ENCODE data around the gene IDH3B.
A peak's percentile ranks its signal among the peaks of the same experiment; 100 is the strongest.
"Not testable (repeated sequence)": the region's sequence is repeated elsewhere in the genome, so short reads cannot be mapped to it uniquely, and the experiment has no call there.

The IDH3B gene

GRCh38 chr20:2694519-2694918 lies 30.5 kb upstream of the IDH3B start:
- DNase-seq (ENCODE audit: low spot score): no peak

DNA sequence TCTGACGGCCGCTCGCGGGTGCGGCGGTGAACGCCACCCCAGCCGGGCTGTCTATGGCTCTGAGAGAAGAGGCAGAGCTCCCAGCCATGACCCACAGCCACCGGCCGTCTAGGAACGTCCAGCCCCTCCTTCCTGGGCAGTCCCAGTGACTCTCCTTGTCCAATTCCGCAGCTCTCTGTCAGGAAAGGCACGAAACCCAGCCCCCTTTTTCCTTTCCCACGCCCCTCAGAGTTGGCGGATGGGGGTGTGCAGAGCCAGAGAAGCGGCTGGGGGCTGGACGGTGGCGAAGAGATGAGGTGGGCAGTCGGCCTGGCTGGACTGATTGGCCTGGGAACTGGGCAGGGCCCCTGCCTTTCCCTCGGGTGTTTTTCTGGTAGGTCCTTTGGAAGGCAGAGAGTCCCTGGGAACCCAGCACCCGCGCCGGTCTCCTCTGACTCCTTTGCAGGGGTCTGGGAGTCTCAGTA lies 30.0 kb upstream of the IDH3B start:
- DNase-seq (ENCODE audit: low spot score): no peak

- peak; percentile 56 for DNase-seq (ENCODE audit: low spot score)
Measured at GRCh38 chr20:2693286-2694007, 29.4 kb upstream of the IDH3B start.

GRCh38 chr20:2692886-2693285 lies 28.9 kb upstream of the IDH3B start:
- no peak for DNase-seq (ENCODE audit: low spot score)

DNA sequence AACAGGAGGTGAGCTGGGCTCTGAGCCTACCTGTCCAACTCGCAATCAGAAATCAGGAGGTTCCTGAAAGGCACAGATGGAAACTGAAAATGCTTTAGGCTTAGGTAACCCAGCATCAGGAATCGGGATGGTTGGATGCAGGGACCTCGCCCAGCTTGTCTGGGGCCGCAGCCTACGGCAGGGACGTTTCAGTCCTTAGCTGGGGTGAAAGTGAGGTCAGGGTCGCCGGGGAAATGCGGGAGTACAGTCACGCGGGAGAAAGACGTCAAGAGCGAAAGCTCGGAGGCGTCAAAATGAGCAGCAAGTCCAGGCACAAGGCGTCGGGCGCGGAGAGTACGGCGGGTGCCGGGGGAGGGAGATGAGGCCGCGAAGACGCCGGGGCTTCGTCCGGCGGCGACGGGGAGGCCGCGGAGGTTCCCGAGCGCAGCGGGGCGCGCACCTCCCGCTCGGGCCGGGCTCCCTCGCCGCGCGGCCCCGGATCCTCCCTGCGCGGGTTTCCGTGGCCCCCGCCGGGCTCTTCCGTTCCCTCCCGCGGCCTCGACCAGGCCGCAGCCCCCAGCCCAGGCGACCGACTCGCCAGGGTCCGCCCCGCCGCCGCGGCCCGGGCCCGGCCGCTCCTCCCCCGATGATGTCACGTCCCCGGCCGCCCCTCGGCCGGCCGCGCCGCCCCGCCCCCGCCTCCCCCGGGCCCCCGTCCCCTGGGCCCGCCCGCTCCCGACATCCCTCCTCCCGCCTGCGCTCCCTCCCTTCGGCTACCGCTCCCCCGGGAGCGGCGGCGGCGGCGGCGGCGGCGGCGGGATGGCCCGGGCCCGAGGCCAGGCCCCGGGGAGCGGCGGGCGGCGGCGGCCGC lies 28.2 kb upstream of the IDH3B start, which contains the start of gene EBF4:
Gene EBF4, plus strand, starts transcription at position 745 of the 850 bp plus-strand sequence. CDS start 866 bp downstream, outside the sequence.
- DNase-seq (ENCODE audit: low spot score): peak; percentile 25

- no peak for DNase-seq (ENCODE audit: low spot score)
Measured at GRCh38 chr20:2691663-2692035, 27.6 kb upstream of the IDH3B start.

DNA sequence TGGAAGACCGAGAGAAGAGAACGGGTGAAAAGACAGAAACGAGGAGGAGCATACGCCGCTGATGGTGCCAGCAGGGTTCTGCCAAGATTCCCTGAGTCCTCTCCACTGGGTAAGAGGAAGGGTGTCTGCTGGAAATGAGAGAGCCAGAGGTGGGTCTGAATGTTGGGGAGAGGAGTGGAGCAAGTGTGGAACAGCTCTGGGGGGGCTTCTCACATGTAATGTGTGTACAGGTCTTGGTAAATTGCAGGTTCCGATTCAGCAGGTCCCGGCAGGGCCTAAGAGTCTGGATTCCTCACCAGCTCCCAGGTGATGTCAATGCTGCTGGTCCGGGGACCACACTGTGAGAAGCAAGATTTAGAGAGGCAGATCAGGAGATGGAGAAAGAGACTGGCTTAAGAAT lies 27.1 kb upstream of the IDH3B start:
- DNase-seq (ENCODE audit: low spot score): no peak

DNA sequence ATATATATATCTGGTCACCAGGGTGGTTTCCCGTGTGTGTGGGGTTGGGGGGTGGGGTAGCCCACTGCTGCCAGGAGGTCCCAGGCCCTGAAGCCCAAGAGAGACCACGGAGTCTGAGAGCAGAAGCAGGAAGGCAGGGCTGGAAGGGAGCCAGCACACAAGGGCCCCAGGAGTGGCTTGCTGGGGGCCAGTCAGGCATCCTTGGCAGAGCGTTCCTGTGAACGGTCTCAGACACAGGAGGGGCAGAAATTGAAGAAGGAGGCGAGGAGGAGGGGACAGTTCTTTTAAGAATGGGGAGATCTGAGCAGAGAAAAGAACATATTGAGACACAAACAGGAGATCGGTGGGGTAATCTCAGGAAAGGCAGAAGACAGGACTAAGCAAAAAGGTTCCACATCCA lies 26.7 kb upstream of the IDH3B start:
- DNase-seq (ENCODE audit: low spot score): no peak

- DNase-seq (ENCODE audit: low spot score): no peak
Measured at GRCh38 chr20:2690213-2690612, 26.2 kb upstream of the IDH3B start.

GRCh38 chr20:2688041-2688591 lies 24.1 kb upstream of the IDH3B start:
- no peak for DNase-seq (ENCODE audit: low spot score)

- no peak for DNase-seq (ENCODE audit: low spot score)
Measured at GRCh38 chr20:2687514-2687913, 23.5 kb upstream of the IDH3B start.

GRCh38 chr20:2684817-2685216 lies 20.8 kb upstream of the IDH3B start:
- DNase-seq (ENCODE audit: low spot score): not testable (repeated sequence)

- not testable (repeated sequence) for DNase-seq (ENCODE audit: low spot score)
Measured at GRCh38 chr20:2682040-2682439, 18.0 kb upstream of the IDH3B start.

DNA sequence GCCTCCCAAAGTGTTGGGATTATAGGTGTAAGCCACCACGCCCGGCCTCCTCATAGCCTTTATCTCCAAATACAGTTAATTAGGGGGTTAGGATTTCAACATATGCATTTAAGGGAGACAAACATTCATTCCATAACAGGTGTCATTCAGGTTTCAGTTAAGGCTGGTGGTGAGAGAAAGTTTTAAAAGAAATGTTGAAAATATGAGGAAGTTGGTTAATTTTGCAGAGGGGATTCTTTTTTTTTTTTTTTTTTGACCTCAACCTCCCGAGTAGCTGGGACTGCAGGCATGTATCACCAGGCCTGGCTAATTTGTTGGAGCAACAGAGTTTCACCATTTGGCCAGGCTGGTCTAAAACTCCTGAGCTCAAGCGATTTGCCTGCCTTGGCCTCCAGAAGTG lies 16.0 kb upstream of the IDH3B start:
- no peak for DNase-seq (ENCODE audit: low spot score)

DNA sequence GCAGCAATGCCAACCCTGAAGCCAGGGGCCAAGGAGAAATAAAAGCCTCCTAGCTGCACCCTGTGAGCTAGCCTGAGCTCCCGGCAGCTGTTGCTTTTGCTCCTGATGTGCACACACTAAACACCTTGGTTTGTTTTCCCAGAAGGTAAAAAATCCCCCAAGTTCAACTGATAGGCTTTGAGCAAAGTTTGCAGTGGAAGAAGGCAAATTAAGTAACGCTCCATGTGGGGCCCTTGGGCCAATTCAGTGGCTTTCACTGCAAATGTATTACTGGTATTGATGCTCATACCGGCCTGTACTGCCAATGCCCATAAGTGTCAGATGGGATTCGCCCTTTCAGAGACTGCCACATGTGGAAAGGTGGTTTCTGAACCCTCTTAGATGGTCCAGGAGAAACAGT lies 9.4 kb upstream of the IDH3B start:
- DNase-seq (ENCODE audit: low spot score): no peak

DNA sequence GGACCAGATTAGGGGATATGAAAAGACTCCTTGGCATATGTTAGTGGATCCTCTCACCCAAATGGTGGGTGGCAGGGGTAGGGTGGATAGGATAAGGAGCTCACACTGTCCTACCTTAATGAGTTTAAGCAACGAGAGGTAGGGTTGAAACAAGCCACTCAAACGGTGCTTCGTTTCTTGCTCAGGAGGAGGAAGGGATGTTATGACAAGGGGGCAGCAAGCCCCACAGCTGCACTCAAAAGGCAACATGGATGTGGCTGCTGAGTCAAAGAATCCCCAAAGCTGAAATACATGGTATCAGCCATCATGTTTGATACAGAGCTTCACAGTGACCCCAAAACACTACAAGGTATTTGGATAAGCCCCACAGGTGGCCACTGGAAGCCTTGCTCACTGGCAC lies 8.4 kb upstream of the IDH3B start:
- no peak for DNase-seq (ENCODE audit: low spot score)

DNA sequence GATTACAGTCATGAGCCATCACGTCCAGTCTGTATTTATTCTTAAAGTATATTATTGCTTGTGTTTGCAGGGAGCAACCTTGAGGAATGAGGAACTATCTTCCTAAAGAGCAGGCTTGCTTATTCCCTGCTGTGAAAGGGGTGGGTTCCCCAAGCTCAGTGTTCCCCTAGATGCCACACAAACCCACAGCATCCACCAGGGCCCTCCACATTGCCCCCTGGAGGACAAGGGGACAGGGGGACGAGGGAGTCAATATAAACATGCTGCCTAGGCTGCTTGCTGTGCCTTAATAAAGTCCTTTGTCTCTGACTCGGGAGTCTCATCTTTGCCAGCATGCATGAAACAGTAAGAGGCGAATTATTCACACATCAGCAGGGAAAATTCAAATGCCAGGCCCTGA lies 8.0 kb upstream of the IDH3B start:
- no peak for DNase-seq (ENCODE audit: low spot score)

DNA sequence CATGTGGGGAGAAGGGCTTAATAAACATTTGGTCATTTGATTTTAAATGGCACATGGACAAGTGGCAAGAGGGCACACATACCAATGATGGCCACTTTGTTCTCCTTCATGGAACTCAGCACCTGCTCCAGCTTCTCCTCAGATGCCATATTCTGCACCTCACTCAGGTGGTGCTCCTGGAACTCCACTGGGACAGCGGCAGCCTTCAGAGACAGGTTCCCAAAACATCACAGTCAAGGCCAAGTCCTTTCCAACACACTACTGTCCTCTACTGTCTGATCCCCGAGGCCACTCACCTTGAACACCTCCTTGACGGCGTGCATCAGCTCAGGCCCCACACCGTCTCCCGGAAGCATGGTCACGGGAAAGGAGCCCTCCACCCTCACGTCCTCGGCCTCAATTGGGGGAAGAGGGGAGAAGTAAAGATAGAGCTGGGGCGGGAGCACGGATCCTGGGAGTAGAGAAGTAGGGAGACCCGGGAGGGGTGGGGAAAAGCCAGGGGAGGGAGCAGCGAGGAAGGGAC lies 591 bp downstream of the IDH3B start:
- no peak for DNase-seq (ENCODE audit: low spot score)

GRCh38 chr20:2659547-2659946 lies 4.5 kb downstream of the IDH3B start:
- no peak for DNase-seq (ENCODE audit: low spot score)

GRCh38 chr20:2658414-2659354 lies 5.3 kb downstream of the IDH3B start:
- DNase-seq (ENCODE audit: low spot score): no peak

DNA sequence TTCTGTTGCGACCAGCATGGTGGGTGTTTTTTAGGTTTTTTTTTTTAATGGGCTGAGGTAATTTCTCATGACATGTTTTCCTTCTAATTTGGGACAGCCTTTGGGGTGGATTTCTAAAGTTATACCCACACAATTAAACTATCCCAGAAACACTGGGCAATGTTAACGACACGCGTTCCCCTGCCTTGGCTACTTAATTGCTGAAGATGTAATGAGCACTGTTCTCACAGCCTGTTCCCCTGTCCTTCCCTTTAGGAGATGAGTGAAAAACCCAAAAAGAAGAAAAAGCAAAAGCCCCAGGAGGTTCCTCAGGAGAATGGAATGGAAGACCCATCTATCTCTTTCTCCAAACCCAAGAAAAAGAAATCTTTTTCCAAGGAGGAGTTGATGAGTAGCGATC lies 6.3 kb downstream of the IDH3B start:
- no peak for DNase-seq (ENCODE audit: low spot score)

- DNase-seq (ENCODE audit: low spot score): no peak
Measured at GRCh38 chr20:2657241-2657640, 6.8 kb downstream of the IDH3B start.

Measured in putamen (tissue), 1 donor.